Measurements from ENCODE around the gene FBXO30.
A peak's percentile ranks its signal among the peaks of the same experiment; 100 is the strongest.

FBXO30 gene

DNA sequence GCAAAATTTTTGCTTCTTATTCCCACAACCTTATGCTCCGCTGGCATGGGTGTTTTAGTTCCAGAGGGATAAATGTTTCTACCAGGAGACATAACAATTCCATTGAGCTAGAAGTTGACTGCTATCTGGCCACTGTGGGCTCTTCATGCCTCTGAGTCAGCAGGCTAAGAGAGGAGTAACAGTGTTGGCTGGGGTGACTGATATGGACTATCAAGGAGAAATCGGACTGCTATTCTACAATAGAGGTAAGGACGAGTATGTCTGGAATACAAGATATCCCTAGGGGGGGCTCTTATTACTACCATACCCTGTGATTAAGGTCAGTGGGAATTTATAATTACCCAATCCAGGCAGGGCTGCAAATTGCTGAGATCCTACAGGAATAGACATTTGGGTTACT lies 26.9 kb downstream of the FBXO30 start:
- H3K36me3 ChIP-seq (ENCODE audit: insufficient read depth, low read length): peaks cover 8% of the 10 kb centered on the region
- H3K9ac ChIP-seq (ENCODE audit: low read length): no peak overlapping the region
- H3K27me3 ChIP-seq (ENCODE audit: control insufficient read depth in 1 of 2, insufficient read depth in 2 of 2, low read length in 2 of 2): no peaks in the 10 kb centered on the region
- H3K4me1 ChIP-seq (ENCODE audit: insufficient read depth, low read length): no peaks in the 10 kb centered on the region
- no peak overlapping the region for H3K27ac ChIP-seq (ENCODE audit: low read depth, low read length)
- H3K9me3 ChIP-seq (ENCODE audit: low read length): no peaks in the 10 kb centered on the region
- no peak overlapping the region for H3K4me3 ChIP-seq (ENCODE audit: low read depth in 1 of 2, low read length in 2 of 2)

- Histone ChIP-seq H3K9me3 (ENCODE audit: low read length) (peaks cover 4% of the 10 kb centered on the region), H3K9ac (ENCODE audit: low read length) (no peak overlapping the region), H3K4me1 (ENCODE audit: insufficient read depth, low read length) (no peaks in the 10 kb centered on the region), H3K27me3 (ENCODE audit: control insufficient read depth in 1 of 2, insufficient read depth in 2 of 2, low read length in 2 of 2) (no peaks in the 10 kb centered on the region), H3K4me3 (ENCODE audit: low read depth in 1 of 2, low read length in 2 of 2) (peak overlapping the region in 1 of 2 donors; percentile 13), H3K27ac (ENCODE audit: low read depth, low read length) (no peak overlapping the region), H3K36me3 (ENCODE audit: insufficient read depth, low read length) (peaks cover 8% of the 10 kb centered on the region)
These were observed 29.9 kb downstream of the FBXO30 start for GRCh38 chr6:145784683-145785082.

DNA sequence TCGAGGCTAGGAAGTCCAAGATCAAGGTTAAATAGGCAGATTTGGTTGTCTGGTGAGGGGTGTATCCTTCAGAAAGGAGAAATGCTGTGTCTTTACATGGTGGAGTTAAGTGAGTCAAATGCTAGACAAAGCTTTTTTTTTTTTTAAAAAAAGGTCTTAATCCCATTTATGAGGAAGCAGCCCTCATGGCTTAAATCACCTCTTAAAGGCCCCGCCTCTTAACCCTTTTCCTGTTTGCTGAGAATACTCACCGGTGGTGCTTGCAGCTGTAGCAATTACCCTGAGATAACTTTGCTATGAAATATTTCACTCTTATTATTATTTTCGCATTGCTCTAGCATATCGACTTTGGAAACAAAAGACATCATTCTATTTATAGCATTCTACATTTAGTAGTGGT lies 30.8 kb downstream of the FBXO30 start:
- Histone ChIP-seq H3K27ac (ENCODE audit: low read depth, low read length) (no peak overlapping the region), H3K27me3 (ENCODE audit: control insufficient read depth in 1 of 2, insufficient read depth in 2 of 2, low read length in 2 of 2) (no peaks in the 10 kb centered on the region), H3K4me1 (ENCODE audit: insufficient read depth, low read length) (no peaks in the 10 kb centered on the region), H3K9me3 (ENCODE audit: low read length) (peaks cover 4% of the 10 kb centered on the region), H3K9ac (ENCODE audit: low read length) (no peak overlapping the region), H3K4me3 (ENCODE audit: low read depth in 1 of 2, low read length in 2 of 2) (no peak overlapping the region), H3K36me3 (ENCODE audit: insufficient read depth, low read length) (peaks cover 8% of the 10 kb centered on the region)

DNA sequence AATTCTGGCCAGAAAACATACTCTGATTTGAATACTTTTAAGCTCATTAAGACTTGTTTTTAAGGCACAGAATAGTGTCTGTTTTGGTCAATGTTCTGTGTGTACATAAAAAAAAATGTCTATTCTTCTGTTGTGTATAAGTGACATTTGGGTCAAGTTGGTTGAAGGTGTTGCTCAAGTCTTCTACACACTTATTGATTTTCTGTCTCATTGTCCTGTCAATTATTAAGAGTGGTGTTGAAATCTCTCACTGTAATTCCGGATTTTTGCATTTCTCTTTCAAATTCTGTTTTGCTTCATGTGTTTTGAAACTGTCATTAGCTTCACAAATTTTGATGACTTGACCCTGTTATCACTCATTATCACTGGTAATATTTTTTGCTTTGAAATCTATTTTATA lies 41.7 kb downstream of the FBXO30 start:
- Histone ChIP-seq H3K27ac (ENCODE audit: low read depth, low read length) (no peak overlapping the region), H3K4me1 (ENCODE audit: insufficient read depth, low read length) (no peaks in the 10 kb centered on the region), H3K4me3 (ENCODE audit: low read depth in 1 of 2, low read length in 2 of 2) (no peak overlapping the region), H3K36me3 (ENCODE audit: insufficient read depth, low read length) (no peaks in the 10 kb centered on the region), H3K9ac (ENCODE audit: low read length) (no peak overlapping the region), H3K9me3 (ENCODE audit: low read length) (no peaks in the 10 kb centered on the region), H3K27me3 (ENCODE audit: control insufficient read depth in 1 of 2, insufficient read depth in 2 of 2, low read length in 2 of 2) (no peaks in the 10 kb centered on the region)

DNA sequence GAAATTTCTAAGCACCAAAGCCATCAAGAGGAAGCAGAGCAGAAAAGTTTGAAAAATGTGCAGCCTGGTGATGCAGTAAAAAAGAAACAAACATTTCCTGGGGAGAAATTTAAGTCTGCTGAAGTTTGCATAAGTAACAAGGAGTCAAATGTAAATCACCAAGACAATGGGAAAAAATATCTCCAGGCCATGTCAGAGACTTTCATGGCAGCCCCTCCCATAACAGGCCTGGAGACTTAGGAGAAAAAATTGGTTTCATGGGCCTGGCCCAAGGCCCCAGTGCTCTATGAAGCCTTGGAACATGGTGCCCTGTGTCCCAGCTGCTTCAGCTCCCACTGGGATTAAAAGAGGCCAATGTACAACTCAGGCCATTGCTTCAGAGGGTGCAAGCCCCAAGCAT lies 49.1 kb downstream of the FBXO30 start:
- Histone ChIP-seq H3K4me1 (ENCODE audit: insufficient read depth, low read length) (no peaks in the 10 kb centered on the region), H3K9me3 (ENCODE audit: low read length) (no peaks in the 10 kb centered on the region), H3K4me3 (ENCODE audit: low read depth in 1 of 2, low read length in 2 of 2) (no peak overlapping the region), H3K9ac (ENCODE audit: low read length) (no peak overlapping the region), H3K27me3 (ENCODE audit: control insufficient read depth in 1 of 2, insufficient read depth in 2 of 2, low read length in 2 of 2) (no peaks in the 10 kb centered on the region), H3K27ac (ENCODE audit: low read depth, low read length) (no peak overlapping the region), H3K36me3 (ENCODE audit: insufficient read depth, low read length) (no peaks in the 10 kb centered on the region)

DNA sequence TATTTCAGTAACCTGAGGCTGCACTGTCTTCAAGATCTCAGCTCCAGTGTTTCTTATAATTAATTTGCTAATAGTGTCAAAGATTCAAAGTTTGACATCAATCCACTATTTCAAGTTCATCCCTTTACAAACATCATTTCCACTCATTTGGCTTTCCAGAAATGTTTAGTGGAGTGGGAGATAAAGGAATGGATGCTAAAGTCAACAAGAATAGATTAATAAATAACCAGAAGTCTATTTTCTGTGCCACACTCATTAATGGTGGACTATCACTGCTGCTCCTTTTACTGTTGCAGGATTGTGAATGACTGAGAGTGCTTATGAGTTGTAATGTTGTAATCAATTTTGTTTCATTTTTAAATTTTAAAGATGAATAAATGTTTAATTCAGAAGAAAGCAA lies 50.9 kb downstream of the FBXO30 start:
- Histone ChIP-seq H3K9ac (ENCODE audit: low read length) (no peak overlapping the region), H3K4me3 (ENCODE audit: low read depth in 1 of 2, low read length in 2 of 2) (no peak overlapping the region), H3K36me3 (ENCODE audit: insufficient read depth, low read length) (no peaks in the 10 kb centered on the region), H3K9me3 (ENCODE audit: low read length) (no peaks in the 10 kb centered on the region), H3K27me3 (ENCODE audit: control insufficient read depth in 1 of 2, insufficient read depth in 2 of 2, low read length in 2 of 2) (no peaks in the 10 kb centered on the region), H3K27ac (ENCODE audit: low read depth, low read length) (no peak overlapping the region), H3K4me1 (ENCODE audit: insufficient read depth, low read length) (no peaks in the 10 kb centered on the region)

DNA sequence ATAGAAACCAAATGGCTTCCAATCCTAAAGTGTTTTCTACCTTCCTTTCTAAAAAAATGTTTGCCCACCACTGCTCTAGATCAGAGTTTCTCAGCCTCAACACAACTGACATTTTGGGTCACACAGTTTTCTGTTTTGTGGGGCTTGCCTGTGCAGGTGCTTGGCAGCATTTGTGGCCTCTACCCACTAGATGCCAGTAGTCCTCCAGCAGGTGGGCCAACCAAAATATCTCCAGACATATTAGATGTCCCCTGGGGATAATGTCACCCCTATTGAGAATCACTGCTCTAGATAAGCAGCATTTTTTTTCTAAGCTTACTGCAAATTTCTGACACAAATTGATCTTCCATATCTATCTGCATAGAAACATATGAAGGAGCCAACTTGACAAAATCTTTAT lies 53.0 kb downstream of the FBXO30 start:
- Histone ChIP-seq H3K36me3 (ENCODE audit: insufficient read depth, low read length) (no peaks in the 10 kb centered on the region), H3K9ac (ENCODE audit: low read length) (no peak overlapping the region), H3K27ac (ENCODE audit: low read depth, low read length) (no peak overlapping the region), H3K27me3 (ENCODE audit: control insufficient read depth in 1 of 2, insufficient read depth in 2 of 2, low read length in 2 of 2) (no peaks in the 10 kb centered on the region), H3K4me1 (ENCODE audit: insufficient read depth, low read length) (no peaks in the 10 kb centered on the region), H3K9me3 (ENCODE audit: low read length) (no peaks in the 10 kb centered on the region), H3K4me3 (ENCODE audit: low read depth in 1 of 2, low read length in 2 of 2) (no peak overlapping the region)

DNA sequence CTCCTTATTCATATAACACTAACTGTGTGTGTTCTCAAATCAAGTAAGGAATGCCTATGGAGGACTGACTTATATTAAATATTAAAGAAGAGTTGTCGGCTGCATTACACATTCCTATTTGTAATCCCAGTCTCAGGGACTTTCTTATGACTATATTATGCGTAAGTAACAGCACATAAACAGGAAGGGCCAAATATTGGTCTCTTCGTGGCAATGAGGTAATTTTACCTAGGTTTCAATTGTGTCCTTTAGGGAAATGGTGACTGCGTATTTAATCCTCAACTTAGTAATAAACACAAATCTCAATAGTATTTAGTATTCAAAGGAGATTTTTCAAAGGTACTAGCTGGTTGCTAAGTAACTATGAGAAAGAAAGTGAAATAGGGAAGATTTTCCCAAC lies 56.5 kb downstream of the FBXO30 start:
- Histone ChIP-seq H3K4me1 (ENCODE audit: insufficient read depth, low read length) (no peaks in the 10 kb centered on the region), H3K36me3 (ENCODE audit: insufficient read depth, low read length) (no peaks in the 10 kb centered on the region), H3K9ac (ENCODE audit: low read length) (no peak overlapping the region), H3K4me3 (ENCODE audit: low read depth in 1 of 2, low read length in 2 of 2) (no peak overlapping the region), H3K27ac (ENCODE audit: low read depth, low read length) (no peak overlapping the region), H3K27me3 (ENCODE audit: control insufficient read depth in 1 of 2, insufficient read depth in 2 of 2, low read length in 2 of 2) (no peaks in the 10 kb centered on the region), H3K9me3 (ENCODE audit: low read length) (no peaks in the 10 kb centered on the region)

DNA sequence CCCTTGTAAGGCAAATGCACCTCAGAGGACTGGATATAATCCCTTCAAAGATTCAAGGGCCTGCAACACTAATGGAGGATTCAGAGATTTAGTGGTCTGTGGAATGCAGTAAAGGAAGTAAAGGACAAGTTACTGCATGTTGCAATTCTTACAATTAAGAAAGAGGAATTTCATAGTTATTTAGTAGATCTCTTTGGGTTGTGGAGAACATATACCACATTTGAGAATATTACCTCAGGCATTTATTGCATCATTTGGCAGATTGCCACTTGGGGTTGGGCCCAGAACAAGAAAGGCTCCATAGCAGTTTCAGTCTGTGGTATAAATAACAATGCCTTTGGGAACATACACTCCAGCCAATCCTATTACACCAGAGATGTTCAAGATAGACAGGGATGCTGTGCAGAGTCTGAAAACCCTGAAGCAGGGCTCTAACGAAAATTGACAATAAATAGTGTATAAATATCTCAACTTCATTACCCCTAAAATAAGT lies 58.4 kb downstream of the FBXO30 start:
- H3K36me3 ChIP-seq (ENCODE audit: insufficient read depth, low read length): no peaks in the 10 kb centered on the region
- H3K9me3 ChIP-seq (ENCODE audit: low read length): no peaks in the 10 kb centered on the region
- H3K4me3 ChIP-seq (ENCODE audit: low read depth in 1 of 2, low read length in 2 of 2): no peak overlapping the region
- no peak overlapping the region for H3K27ac ChIP-seq (ENCODE audit: low read depth, low read length)
- H3K9ac ChIP-seq (ENCODE audit: low read length): no peak overlapping the region
- no peaks in the 10 kb centered on the region for H3K4me1 ChIP-seq (ENCODE audit: insufficient read depth, low read length)
- no peaks in the 10 kb centered on the region for H3K27me3 ChIP-seq (ENCODE audit: control insufficient read depth in 1 of 2, insufficient read depth in 2 of 2, low read length in 2 of 2)

DNA sequence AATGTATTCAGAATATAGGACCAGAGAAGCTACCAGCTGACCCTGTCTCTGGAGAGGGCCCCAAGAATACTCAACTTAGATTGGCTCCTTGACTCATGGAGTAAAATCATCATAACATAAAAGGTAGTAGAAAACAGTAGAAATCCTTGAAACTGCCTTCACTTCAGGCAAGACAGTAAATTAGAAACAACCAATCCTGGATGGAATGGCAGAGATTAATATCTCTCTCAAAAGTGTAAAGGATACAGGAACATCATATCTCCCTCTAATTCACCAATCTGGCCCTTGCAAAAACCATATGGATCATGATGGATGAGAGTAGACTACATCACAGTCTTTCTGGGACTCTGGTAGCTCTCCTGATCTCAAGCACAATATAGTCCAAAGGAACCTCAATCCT lies 58.9 kb downstream of the FBXO30 start:
- no peak overlapping the region for H3K27ac ChIP-seq (ENCODE audit: low read depth, low read length)
- H3K27me3 ChIP-seq (ENCODE audit: control insufficient read depth in 1 of 2, insufficient read depth in 2 of 2, low read length in 2 of 2): no peaks in the 10 kb centered on the region

DNA sequence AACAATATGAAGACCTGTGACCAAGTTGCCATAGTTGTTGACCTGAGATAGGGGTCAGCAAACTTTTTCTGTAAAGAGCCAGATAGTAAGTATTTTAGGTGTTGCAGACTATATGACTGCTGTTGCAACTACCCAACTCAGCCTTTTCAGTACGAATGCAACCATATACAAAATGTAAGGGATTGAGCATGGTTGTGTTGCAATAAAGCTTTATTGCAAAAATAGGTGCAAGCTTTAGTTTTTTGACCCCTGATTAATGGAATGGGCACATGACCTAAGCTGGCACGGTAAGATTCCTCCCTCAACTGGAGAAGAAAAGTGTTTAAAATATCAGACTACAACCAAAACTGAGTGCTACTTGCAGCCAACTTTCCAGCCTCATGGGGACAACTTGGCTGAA lies 62.0 kb downstream of the FBXO30 start:
- Histone ChIP-seq H3K9me3 (ENCODE audit: low read length) (no peaks in the 10 kb centered on the region), H3K27me3 (ENCODE audit: control insufficient read depth in 1 of 2, insufficient read depth in 2 of 2, low read length in 2 of 2) (no peaks in the 10 kb centered on the region), H3K27ac (ENCODE audit: low read depth, low read length) (no peak overlapping the region), H3K9ac (ENCODE audit: low read length) (no peak overlapping the region), H3K4me1 (ENCODE audit: insufficient read depth, low read length) (no peaks in the 10 kb centered on the region), H3K36me3 (ENCODE audit: insufficient read depth, low read length) (no peaks in the 10 kb centered on the region), H3K4me3 (ENCODE audit: low read depth in 1 of 2, low read length in 2 of 2) (no peak overlapping the region)

More for the DNA sequence above, 58.9 kb downstream of the FBXO30 start:
- Histone ChIP-seq H3K4me3 (ENCODE audit: low read depth in 1 of 2, low read length in 2 of 2) (no peak overlapping the region), H3K36me3 (ENCODE audit: insufficient read depth, low read length) (no peaks in the 10 kb centered on the region), H3K9me3 (ENCODE audit: low read length) (no peaks in the 10 kb centered on the region), H3K4me1 (ENCODE audit: insufficient read depth, low read length) (no peaks in the 10 kb centered on the region), H3K9ac (ENCODE audit: low read length) (no peak overlapping the region)

DNA sequence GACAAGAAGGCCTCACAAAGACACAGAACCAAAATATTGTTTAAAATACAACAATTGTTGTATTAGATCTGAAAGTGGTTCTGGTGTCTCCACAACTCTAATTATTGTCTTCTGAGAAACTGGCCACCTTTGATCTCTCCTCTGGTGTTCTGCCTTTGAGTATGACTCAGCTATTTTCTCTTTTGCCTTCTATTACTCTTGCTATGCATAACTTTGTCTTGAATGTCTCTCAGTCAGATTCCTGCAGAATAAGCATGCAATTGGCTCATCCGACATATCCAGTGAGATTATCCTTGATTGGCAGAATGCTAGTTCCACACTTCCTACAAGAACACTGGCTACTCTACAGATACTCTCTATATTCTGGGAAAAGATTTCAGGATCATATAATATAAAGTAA lies 65.0 kb downstream of the FBXO30 start:
- Histone ChIP-seq H3K9me3 (ENCODE audit: low read length) (no peaks in the 10 kb centered on the region), H3K4me3 (ENCODE audit: low read depth in 1 of 2, low read length in 2 of 2) (no peak overlapping the region)

More for the DNA sequence above, 65.0 kb downstream of the FBXO30 start:
- Histone ChIP-seq H3K9ac (ENCODE audit: low read length) (no peak overlapping the region), H3K36me3 (ENCODE audit: insufficient read depth, low read length) (no peaks in the 10 kb centered on the region), H3K4me1 (ENCODE audit: insufficient read depth, low read length) (no peaks in the 10 kb centered on the region), H3K27me3 (ENCODE audit: control insufficient read depth in 1 of 2, insufficient read depth in 2 of 2, low read length in 2 of 2) (no peaks in the 10 kb centered on the region), H3K27ac (ENCODE audit: low read depth, low read length) (no peak overlapping the region)

Data from muscle layer of colon (tissue), 2 donors.